CD4-positive, alpha-beta T cell treated with Interleukin-15 for 1 hour (primary cell): Measurements from ENCODE around the gene FBXO21.
"Not testable (repeated sequence)": the region's sequence is repeated elsewhere in the genome, so short reads cannot be mapped to it uniquely, and the experiment has no call there.

Source experiments
- DNase-seq: peaks from one replicate; pipeline ENCODE4 v3.0.0-alpha.2; 2020

The FBXO21 gene

DNA sequence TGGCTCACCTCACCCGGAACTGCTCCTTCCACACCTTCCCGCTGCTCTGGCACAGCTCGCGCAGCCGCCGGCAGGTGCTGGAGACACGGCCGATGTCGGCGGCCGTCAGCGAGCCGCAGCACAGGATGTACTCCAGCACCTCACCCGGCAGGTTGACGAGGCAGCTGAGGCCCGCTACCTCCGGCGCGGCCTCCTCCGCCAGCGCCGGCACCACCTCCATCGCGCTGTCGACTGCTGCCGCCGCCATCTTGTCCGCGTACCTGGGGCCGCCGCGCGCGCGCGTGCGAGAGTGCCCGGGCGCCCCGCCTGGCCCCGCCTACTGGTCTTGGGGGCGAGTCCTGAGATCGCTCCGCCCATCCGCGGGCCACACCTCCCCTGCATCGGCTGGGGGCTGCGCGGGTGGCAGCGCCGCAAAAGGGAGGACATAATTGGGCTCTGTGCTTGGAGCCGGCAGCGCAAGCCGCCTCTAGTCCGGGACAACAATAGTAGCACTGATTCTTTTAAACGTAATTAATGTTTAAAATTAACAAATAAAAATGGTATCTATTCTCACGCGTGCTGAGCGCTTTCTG is at the start of gene FBXO21:
Gene FBXO21 (minus strand): TSS at position 261 of the 572 bp plus-strand sequence. CDS start 14 bp downstream, at position 247.
- peak; percentile 91 for DNase-seq

GRCh38 chr12:117236456-117237001 is 46.3 kb upstream of the FBXO21 start:
- DNase-seq: peak; percentile 22

DNA sequence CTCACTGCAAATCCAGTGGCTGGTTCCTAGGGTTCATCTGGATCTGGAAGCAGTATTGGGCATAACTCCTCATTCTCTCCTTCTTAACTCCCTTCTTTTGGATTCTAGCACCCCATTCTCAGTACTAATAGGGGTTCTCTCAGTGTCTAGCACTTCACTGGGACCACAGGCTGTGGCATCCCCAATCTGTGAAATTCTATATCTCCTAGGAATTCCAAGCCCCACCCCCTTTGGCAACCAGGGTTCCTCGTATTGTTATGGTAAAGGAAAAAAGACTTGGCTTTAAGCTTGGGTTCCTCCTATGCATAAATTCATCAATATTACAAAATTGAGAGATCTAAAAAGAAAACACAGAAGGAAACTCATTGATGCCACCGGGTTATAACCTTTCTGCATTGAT is 45.0 kb upstream of the FBXO21 start:
- no peak for DNase-seq

GRCh38 chr12:117234441-117234840 is 44.2 kb upstream of the FBXO21 start:
- DNase-seq: no peak

GRCh38 chr12:117231750-117232149 is 41.5 kb upstream of the FBXO21 start:
- DNase-seq: no peak

DNA sequence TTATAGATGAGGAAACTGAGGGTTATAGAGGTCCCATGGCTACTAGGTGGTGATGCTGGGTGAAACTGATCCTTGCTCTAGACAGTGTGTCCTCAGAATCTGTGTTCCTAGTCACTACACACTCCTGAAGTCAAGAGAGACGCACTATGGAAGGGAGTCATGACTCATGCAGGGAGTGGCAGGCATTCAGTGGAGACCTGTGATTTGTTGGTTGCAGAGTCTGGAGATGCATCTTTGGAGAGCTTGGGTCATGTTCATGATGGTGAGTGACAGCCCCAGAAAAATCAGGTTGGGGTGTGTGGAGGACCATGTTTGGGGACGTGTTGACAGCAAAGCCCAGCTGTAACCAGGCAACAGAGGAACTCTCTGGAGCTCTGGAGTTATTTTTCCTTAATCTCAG is 38.0 kb upstream of the FBXO21 start:
- DNase-seq: no peak

DNA sequence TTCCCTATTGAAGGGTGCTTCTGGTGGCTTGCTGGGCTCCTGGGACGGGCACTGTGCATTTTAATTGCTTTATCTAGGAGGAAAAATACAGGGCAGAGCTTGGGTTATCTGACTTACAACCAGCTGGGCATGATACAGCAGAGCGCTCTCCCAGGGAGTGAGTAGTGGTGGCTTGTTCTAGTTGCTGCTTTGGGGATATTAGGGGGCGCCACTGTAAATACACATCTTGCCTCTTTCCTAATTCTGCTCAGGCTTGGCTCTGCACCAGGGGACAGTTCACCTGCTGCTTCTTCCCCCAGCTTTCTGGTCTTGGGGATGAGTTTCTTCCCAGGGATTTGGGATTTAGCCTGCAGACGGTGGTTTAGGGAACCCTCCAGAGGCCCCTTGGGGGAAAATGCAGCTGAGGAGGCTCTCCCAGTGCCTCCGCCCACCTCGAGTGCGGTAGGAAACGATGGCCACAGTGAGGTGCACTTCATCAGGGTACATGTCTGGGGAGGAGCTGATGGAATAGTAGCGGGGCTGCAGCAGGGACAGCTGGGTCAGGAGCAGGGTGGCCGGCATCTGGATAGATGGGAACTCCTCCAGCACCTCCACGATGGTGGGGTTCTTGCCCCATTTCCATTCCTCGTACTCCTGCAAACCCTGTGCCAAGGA is 36.9 kb upstream of the FBXO21 start:
- no peak for DNase-seq

DNA sequence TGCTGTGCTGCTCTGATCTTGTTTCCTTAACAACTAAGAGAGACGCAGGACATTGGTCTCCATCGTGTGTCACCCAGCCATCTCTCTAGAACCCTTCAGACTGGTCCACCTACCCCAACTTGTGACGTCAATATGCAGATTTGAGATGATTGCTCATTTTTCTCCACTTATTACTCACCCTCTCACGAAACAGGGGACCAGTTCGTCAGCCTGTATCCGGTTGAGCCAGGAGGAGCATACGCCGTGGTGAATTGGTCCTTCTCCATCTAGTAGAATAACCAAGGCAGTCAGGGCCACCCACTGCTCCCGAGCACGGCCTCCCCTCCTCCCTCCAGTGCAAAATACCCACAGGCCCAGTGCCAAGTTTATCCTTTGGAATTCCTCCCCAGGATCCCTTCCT is 36.2 kb upstream of the FBXO21 start:
- DNase-seq: no peak

DNA sequence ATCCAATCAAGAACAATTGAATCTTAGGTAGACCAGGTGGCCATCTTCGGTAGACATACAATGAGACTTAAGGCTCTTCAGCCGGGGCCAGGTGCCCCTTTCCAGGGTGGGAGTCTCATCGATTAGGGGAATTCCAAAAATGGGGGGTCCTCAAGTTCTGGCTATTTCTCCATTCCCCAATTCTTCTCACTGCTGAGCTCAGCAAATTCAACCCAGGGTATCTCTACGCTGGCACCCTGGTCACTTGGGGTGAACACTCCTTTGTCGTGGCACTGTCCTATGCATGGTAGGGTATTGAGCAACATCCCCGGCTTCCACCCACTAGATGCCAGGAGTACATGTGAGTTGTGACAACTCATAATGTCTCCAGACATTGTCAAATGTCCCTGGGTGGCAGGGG is 34.9 kb upstream of the FBXO21 start:
- no peak for DNase-seq

- not testable (repeated sequence) for DNase-seq
Measured at GRCh38 chr12:117220947-117221346, 30.7 kb upstream of the FBXO21 start.

- DNase-seq: no peak
Measured at GRCh38 chr12:117218149-117218548, 27.9 kb upstream of the FBXO21 start.

GRCh38 chr12:117216686-117217085 is 26.4 kb upstream of the FBXO21 start:
- DNase-seq: no peak

GRCh38 chr12:117214797-117215196 is 24.5 kb upstream of the FBXO21 start:
- DNase-seq: no peak

DNA sequence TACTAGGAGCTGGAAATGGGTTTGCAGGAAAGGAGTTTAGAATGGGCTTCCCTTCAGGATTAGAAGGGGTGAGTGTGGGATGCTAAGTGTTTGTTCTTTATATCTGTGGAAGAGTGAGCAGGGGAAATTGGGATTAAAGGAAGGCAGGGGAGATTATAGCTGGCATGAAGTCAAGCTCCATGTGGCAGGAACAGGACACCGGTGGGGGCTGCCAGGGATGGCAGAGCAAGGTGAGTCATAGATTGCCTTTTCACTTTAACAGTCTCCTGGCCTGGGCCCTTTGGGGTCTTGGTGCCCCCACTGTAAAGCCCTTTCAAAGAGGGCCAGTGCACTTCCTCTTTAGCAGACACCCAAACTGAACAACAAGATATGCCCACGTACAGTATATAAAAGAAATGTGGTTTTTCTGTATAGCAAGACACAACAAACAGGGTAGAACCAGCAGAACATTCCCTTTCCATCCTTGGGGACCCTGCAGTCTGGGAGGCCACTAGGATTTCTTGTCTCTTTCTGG is 23.1 kb upstream of the FBXO21 start:
- DNase-seq: no peak

DNA sequence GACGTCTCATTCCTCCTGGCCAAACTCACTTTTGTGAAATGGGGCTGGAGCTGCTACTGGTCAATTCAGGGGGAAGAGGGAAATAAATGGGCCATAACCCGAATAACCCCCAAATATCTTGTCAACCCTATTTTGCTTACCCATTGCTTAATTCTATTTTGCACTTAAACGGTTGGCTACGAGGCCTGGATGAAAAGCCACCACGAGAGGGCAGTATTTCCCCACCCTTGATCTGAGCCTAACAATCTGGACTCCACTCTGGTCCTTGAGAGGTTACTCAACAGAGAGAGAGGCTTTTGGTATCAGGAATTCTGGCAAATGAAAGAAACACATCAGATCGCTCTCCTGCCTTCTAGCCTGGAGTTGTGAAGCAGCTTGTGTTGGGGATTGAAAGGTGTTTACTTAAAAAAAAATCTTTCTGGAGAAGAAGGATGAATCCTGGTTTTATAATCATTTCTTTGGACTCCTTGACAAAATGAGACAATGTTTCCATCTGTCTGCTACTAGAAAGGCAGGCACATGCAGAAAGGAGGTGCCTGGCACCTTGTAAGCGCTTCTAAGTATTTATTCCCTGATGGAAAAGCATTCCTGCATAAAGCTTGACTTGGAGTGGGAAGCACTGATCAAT is 22.4 kb upstream of the FBXO21 start:
- peak; percentile 31 for DNase-seq

GRCh38 chr12:117210266-117210918 is 20.1 kb upstream of the FBXO21 start:
- DNase-seq: no peak

GRCh38 chr12:117209626-117210025 is 19.4 kb upstream of the FBXO21 start:
- no peak for DNase-seq

DNA sequence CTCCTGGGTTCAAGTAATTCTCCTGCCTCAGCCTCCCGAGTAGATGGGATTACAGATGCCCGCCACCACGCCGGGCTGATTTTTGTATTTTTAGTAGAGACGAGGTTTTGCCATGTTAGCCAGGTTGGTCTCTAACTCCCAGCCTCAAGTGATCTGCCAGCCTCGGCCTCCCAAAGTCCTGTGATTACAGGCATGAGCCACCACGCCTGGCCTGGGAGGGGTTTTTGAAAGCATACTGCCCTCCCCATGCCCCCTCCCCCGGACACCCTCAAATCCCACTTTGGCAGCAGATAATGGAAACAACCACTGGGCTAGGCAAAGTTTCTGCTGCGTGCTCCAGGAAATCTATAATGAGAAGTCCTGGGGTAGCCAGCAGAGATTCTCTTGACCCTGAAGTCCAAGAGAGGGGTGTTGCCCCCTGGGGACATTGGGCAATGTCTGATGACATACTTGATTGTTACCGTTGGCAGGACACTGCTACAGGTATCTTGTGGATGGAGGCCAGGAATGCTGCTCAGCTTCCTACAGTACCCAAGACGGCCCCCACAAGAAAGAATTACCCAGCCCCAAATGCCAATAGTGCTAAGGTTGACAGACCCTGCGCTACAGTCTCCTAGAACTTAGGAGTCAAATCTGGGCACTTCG is 18.7 kb upstream of the FBXO21 start:
- no peak for DNase-seq

- DNase-seq: no peak
Measured at GRCh38 chr12:117208206-117208605, 17.9 kb upstream of the FBXO21 start.

GRCh38 chr12:117207675-117208074 is 17.4 kb upstream of the FBXO21 start:
- no peak for DNase-seq

DNA sequence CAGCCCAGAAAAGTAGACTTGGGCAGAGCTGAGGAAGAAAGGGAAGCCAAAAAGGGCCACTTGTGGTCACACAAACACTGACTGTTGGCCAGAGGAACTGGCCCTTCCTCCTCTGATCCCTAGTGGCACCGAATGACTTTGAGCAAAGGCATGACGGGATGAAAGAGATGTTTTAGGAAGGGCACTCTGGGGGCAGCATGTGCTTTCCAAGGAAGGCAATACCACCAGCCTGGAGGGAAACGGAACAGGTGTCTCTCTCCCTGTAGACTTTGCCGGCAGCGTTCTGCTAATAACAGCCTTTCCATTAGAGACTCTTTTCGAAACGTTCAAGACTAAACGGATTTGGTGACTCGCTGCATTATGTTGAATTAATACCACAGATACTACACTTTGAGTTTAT is 12.3 kb upstream of the FBXO21 start:
- no peak for DNase-seq

GRCh38 chr12:117202033-117202432 is 11.8 kb upstream of the FBXO21 start:
- no peak for DNase-seq
